Measurements from ENCODE around the gene DIRAS3. TPM values are rescaled to one million over a fixed set of nuclear protein-coding genes. Genes with fewer than 3 reads are reported as not detected.
A peak's percentile ranks its signal among the peaks of the same experiment; 100 is the strongest.

The DIRAS3 gene
- total RNA-seq, 4 donors from 2014 or later, result 1.5 to 3.3 (median 1.9) TPM

GRCh38 chr1:68046885-68047658 lies 3.4 kb downstream of the DIRAS3 start:
- intact Hi-C loops (cut with DNase I), result no loop called here
- no peaks in the 10 kb centered on the region for H3K27me3 ChIP-seq
- H3K9me3 ChIP-seq, result no peaks in the 10 kb centered on the region
- peaks cover 0 to 9% (median 3%) of the 10 kb centered on the region in 4 donors for H3K4me1 ChIP-seq
- DNase-seq (ENCODE audit: extremely low spot score), result peak; percentile 62
- WGBS, result 82% methylated on average over 34 of the region's 34 CpGs
- H3K27ac ChIP-seq (replicated peaks in 1 of 4), result no peak overlapping the region
- TF ChIP-seq CTCF (IDR thresholded peaks at IDR 0.05) (no peak), POLR2AphosphoS5 (IDR thresholded peaks at IDR 0.05) (no peak), EP300 (IDR thresholded peaks at IDR 0.05) (no peak), POLR2A (IDR thresholded peaks at IDR 0.05; ENCODE audit: low read depth) (no peak)
- H3K4me3 ChIP-seq, result no peak overlapping the region
- H3K36me3 ChIP-seq, result peaks cover 0 to 10% (median 5%) of the 10 kb centered on the region in 4 donors

- no peak overlapping the region for H3K4me3 ChIP-seq
- TF ChIP-seq POLR2A (IDR thresholded peaks at IDR 0.05; ENCODE audit: low read depth), result no peak
- TF ChIP-seq CTCF (IDR thresholded peaks at IDR 0.05), result no peak
- no peak for TF ChIP-seq EP300 (IDR thresholded peaks at IDR 0.05)
- no peak for TF ChIP-seq POLR2AphosphoS5 (IDR thresholded peaks at IDR 0.05)
- no peak overlapping the region for H3K27ac ChIP-seq (replicated peaks in 1 of 4)
- peaks cover 0 to 6% (median 3%) of the 10 kb centered on the region in 4 donors for H3K4me1 ChIP-seq
- WGBS, result 92% methylated on average over 7 of the region's 8 CpGs
- intact Hi-C loops (cut with DNase I), result no loop called here
- peak; percentile 74 for DNase-seq (ENCODE audit: extremely low spot score)
- peaks cover 0 to 10% (median 5%) of the 10 kb centered on the region in 4 donors for H3K36me3 ChIP-seq
- no peaks in the 10 kb centered on the region for H3K9me3 ChIP-seq
- H3K27me3 ChIP-seq, result no peaks in the 10 kb centered on the region
Observed at GRCh38 chr1:68046423-68046822, 4.0 kb downstream of the DIRAS3 start.

- DNase-seq (ENCODE audit: extremely low spot score), result no peak
- Histone ChIP-seq H3K9me3 (no peaks in the 10 kb centered on the region), H3K4me1 (peaks cover 0 to 5% (median 2%) of the 10 kb centered on the region in 4 donors), H3K4me3 (no peak overlapping the region), H3K27ac (replicated peaks in 1 of 4) (no peak overlapping the region), H3K36me3 (peaks cover 0 to 10% (median 5%) of the 10 kb centered on the region in 4 donors), H3K27me3 (no peaks in the 10 kb centered on the region)
- TF ChIP-seq CTCF (IDR thresholded peaks at IDR 0.05) (no peak), EP300 (IDR thresholded peaks at IDR 0.05) (no peak), POLR2AphosphoS5 (IDR thresholded peaks at IDR 0.05) (no peak), POLR2A (IDR thresholded peaks at IDR 0.05; ENCODE audit: low read depth) (no peak)
- intact Hi-C loops (cut with DNase I), result no loop called here
- WGBS, result 88% methylated on average over 4 of the region's 4 CpGs
Observed at GRCh38 chr1:68045511-68046180, 4.8 kb downstream of the DIRAS3 start.

- TF ChIP-seq POLR2AphosphoS5 (IDR thresholded peaks at IDR 0.05), result no peak
- no peak for TF ChIP-seq CTCF (IDR thresholded peaks at IDR 0.05)
- TF ChIP-seq EP300 (IDR thresholded peaks at IDR 0.05), result no peak
- no peak for TF ChIP-seq POLR2A (IDR thresholded peaks at IDR 0.05; ENCODE audit: low read depth)
- Histone ChIP-seq H3K4me1 (no peaks in the 10 kb centered on the region), H3K9me3 (peaks cover 0 to 3% (median 0%) of the 10 kb centered on the region in 4 donors), H3K27me3 (no peaks in the 10 kb centered on the region), H3K36me3 (peaks cover 0 to 10% (median 5%) of the 10 kb centered on the region in 4 donors), H3K27ac (replicated peaks in 1 of 4) (no peak overlapping the region), H3K4me3 (no peak overlapping the region)
- intact Hi-C loops (cut with DNase I), result no loop called here
- peak; percentile 91 for DNase-seq (ENCODE audit: extremely low spot score)
- WGBS, result 92% methylated on average over 20 of the region's 22 CpGs
Observed at GRCh38 chr1:68043443-68044090, 6.9 kb downstream of the DIRAS3 start.
